ENCODE measurements around the gene MINK1. TPM values are rescaled to one million over a fixed set of nuclear protein-coding genes. Genes with fewer than 3 reads are reported as not detected.

The MINK1 gene
- total and polyA plus RNA-seq, 2 of the 13 experiments (the other 11 are each of a cell fraction or from before 2014, with no cell fraction given), result 17.2 to 63.9 TPM

DNA sequence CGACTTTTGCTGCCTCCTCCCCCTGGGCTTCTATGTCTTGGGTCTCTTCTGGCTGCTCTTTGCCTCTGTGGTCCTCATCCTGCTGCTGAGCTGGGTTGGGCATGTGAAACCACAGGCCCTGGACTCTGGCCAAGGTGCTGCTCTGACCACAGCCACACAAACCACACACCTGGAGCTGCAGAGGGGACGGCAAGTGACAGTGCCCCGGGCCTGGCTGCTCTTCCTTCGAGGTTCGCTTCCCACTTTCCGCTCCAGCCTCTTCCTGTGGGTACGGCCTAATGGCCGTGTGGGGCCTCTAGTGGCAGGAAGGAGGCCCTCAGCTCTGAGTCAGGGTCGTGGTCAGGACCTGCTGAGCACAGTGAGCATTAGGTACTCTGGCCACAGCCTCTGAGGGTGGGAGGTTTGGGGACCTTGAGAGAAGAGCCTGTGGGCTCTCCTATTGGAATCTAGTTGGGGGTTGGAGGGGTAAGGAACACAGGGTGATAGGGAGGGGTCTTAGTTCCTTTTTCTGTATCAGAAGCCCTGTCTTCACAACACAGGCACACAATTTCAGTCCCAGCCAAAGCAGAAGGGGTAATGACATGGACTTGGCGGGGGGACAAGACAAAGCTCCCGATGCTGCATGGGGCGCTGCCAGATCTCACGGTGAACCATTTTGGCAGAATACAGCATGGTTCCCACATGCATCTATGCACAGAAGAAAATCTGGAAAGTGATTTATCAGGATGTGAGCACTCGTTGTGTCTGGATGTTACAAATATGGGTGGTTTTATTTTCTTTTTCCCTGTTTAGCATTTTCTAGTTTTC is 101.2 kb downstream of the MINK1 start (continued):
- no peak for TF ChIP-seq ZNF670 (CRISPR knock-in tag; IDR thresholded peaks at IDR 0.05; ENCODE audit: borderline replicate concordance)
- peak; percentile 42 for TF ChIP-seq UBTF (CRISPR knock-in tag; IDR thresholded peaks at IDR 0.05)
- TF ChIP-seq ZKSCAN5 (CRISPR knock-in tag; IDR thresholded peaks at IDR 0.05), result no peak
- TF ChIP-seq ZNF839 (CRISPR knock-in tag; IDR thresholded peaks at IDR 0.05; ENCODE audit: borderline replicate concordance), result no peak
- peak; percentile 37; the same call in 1 of the 2 replicates for TF ChIP-seq ZNF430 (CRISPR knock-in tag; IDR thresholded peaks at IDR 0.05)
- peak; percentile 49; the same call in 1 of the 2 replicates for TF ChIP-seq REPIN1 (CRISPR knock-in tag; IDR thresholded peaks at IDR 0.05; ENCODE audit: borderline replicate concordance, low read depth)
- peak; percentile 61 for TF ChIP-seq POLR2G (IDR thresholded peaks at IDR 0.05; ENCODE audit: low read depth, low read length)
- TF ChIP-seq SAP130 (CRISPR knock-in tag; IDR thresholded peaks at IDR 0.05; ENCODE audit: low read depth), result peak; percentile 51
- TF ChIP-seq HIVEP1 (CRISPR knock-in tag; IDR thresholded peaks at IDR 0.05), result 0 out of 2 replicates have a peak, but pooled peaks have one; percentile 17
- no peak for TF ChIP-seq ZNF33B (CRISPR knock-in tag; IDR thresholded peaks at IDR 0.05)
- TF ChIP-seq ZNF205 (CRISPR knock-in tag; IDR thresholded peaks at IDR 0.05), result 0 out of 2 replicates have a peak, but pooled peaks have one; percentile 28
- no peak for TF ChIP-seq ZNF512 (CRISPR knock-in tag; IDR thresholded peaks at IDR 0.05)
- TF ChIP-seq, protein P1, sequence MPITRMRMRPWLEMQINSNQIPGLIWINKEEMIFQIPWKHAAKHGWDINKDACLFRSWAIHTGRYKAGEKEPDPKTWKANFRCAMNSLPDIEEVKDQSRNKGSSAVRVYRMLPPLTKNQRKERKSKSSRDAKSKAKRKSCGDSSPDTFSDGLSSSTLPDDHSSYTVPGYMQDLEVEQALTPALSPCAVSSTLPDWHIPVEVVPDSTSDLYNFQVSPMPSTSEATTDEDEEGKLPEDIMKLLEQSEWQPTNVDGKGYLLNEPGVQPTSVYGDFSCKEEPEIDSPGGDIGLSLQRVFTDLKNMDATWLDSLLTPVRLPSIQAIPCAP (CRISPR knock-in tag; IDR thresholded peaks at IDR 0.05; ENCODE audit: low read depth), result no peak
- 0 out of 2 replicates have a peak, but pooled peaks have one; percentile 23 for TF ChIP-seq SALL2 (CRISPR knock-in tag; IDR thresholded peaks at IDR 0.05)
- peak; percentile 51; the same call in 1 of the 2 replicates for TF ChIP-seq MIXL1 (CRISPR knock-in tag; IDR thresholded peaks at IDR 0.05)
- TF ChIP-seq ZNF160 (CRISPR knock-in tag; IDR thresholded peaks at IDR 0.05), result no peak
- TF ChIP-seq ZNF710 (CRISPR knock-in tag; IDR thresholded peaks at IDR 0.05; ENCODE audit: borderline replicate concordance), result peak; percentile 33; the same call in 1 of the 2 replicates
- no peak for TF ChIP-seq RXRB (CRISPR knock-in tag; IDR thresholded peaks at IDR 0.05; ENCODE audit: borderline replicate concordance)
- TF ChIP-seq, protein P2, sequence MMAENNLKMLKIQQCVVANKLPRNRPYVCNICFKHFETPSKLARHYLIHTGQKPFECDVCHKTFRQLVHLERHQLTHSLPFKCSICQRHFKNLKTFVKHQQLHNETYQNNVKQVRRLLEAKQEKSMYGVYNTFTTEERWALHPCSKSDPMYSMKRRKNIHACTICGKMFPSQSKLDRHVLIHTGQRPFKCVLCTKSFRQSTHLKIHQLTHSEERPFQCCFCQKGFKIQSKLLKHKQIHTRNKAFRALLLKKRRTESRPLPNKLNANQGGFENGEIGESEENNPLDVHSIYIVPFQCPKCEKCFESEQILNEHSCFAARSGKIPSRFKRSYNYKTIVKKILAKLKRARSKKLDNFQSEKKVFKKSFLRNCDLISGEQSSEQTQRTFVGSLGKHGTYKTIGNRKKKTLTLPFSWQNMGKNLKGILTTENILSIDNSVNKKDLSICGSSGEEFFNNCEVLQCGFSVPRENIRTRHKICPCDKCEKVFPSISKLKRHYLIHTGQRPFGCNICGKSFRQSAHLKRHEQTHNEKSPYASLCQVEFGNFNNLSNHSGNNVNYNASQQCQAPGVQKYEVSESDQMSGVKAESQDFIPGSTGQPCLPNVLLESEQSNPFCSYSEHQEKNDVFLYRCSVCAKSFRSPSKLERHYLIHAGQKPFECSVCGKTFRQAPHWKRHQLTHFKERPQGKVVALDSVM (CRISPR knock-in tag; IDR thresholded peaks at IDR 0.05), result peak; percentile 65
- peak; percentile 60; the same call in 1 of the 2 replicates for TF ChIP-seq MEF2D (CRISPR knock-in tag; IDR thresholded peaks at IDR 0.05)
